HL-60 (cell line): ENCODE measurements around the gene TRIM63.

Experiments
- DNase-seq, 2 experiments: peaks; one replicate each; pipeline ENCODE4 v3.0.0-alpha.2; 2010 to 2020; ENCODE audit warnings: low read depth in 1 of 2, low spot score in 1 of 2
- H3K27ac ChIP-seq: fragments of 250-450 bp; sonication (Bioruptor Pico); replicated peaks from 2 replicates; pipeline ENCODE4 v1.5.1; 2020; ENCODE audit warnings: mild to moderate bottlenecking, moderate library complexity
- H3K27me3 ChIP-seq: fragments of 250-450 bp; sonication (Bioruptor Pico); 2 replicates; pipeline ENCODE4 v1.5.1; 2021; ENCODE audit warnings: mild to moderate bottlenecking, moderate library complexity; ENCODE audit not compliant: insufficient read depth, poor library complexity, severe bottlenecking
- H3K4me3 ChIP-seq: replicated peaks from 2 replicates; pipeline ENCODE4 v1.5.1; 2011; ENCODE audit warnings: mild to moderate bottlenecking, control low read depth, low read length; ENCODE audit not compliant: insufficient read depth
- CTCF ChIP-seq: IDR thresholded peaks from one replicate; pipeline ENCODE4 v1.5.1; 2011; ENCODE audit warnings: low read length, control low read depth, inconsistent platforms; ENCODE audit not compliant: insufficient read depth
- GABPA ChIP-seq: IDR thresholded peaks from 2 replicates; pipeline ENCODE4 v1.6.1; 2012; ENCODE audit warnings: low read depth
- POLR2AphosphoS5 ChIP-seq: IDR thresholded peaks from 2 replicates; pipeline ENCODE4 v1.6.1; 2012; ENCODE audit warnings: low read depth
- REST ChIP-seq: IDR thresholded peaks from 2 replicates; pipeline ENCODE4 v1.6.1; 2012; ENCODE audit warnings: low read depth; ENCODE audit not compliant: insufficient replicate concordance
- SPI1 ChIP-seq: IDR thresholded peaks from 2 replicates; pipeline ENCODE4 v1.6.1; 2012; ENCODE audit warnings: low read depth, mild to moderate bottlenecking, borderline replicate concordance

TRIM63 gene

GRCh38 chr1:26041978-26042377, 25.5 kb downstream of the TRIM63 start:
- TF ChIP-seq REST (no peak), SPI1 (no peak), POLR2AphosphoS5 (no peak), CTCF (no peak), GABPA (no peak)
- H3K27ac ChIP-seq, result no peak overlapping the region
- no peak for DNase-seq
- H3K4me3 ChIP-seq, result no peak overlapping the region
- H3K27me3 ChIP-seq, result peaks cover 29% of the 10 kb centered on the region

- no peak for TF ChIP-seq POLR2AphosphoS5
- no peak for TF ChIP-seq REST
- no peak for TF ChIP-seq CTCF
- no peak for TF ChIP-seq SPI1
- no peak for TF ChIP-seq GABPA
- no peak for DNase-seq
- Histone ChIP-seq H3K4me3 (no peak overlapping the region), H3K27ac (no peak overlapping the region), H3K27me3 (peaks cover 23% of the 10 kb centered on the region)
These were observed 26.0 kb downstream of the TRIM63 start for GRCh38 chr1:26041401-26041800.

GRCh38 chr1:26038904-26039303, 28.5 kb downstream of the TRIM63 start:
- H3K27me3 ChIP-seq, result peaks cover 5% of the 10 kb centered on the region
- DNase-seq, result no peak
- H3K4me3 ChIP-seq, result no peak overlapping the region
- H3K27ac ChIP-seq, result no peak overlapping the region
- TF ChIP-seq GABPA (no peak), CTCF (no peak), POLR2AphosphoS5 (no peak), SPI1 (no peak), REST (no peak)
